GM12865 (cell line): ENCODE measurements around the gene RBM15.

ENCODE experiments used
- DNase-seq: peaks from one replicate; pipeline ENCODE4 v3.0.0; 2010; ENCODE audit warnings: low read depth
- H3K4me3 ChIP-seq: 2 replicates; pipeline ENCODE4 v1.5.1; 2011; ENCODE audit warnings: mild to moderate bottlenecking, low read depth, low read length, control low read depth
- TF ChIP-seq, protein P1 (sequence below): IDR thresholded peaks from 2 replicates; pipeline ENCODE4 v1.5.1; 2011; ENCODE audit warnings: low read length, control low read depth, low read depth, inconsistent platforms; ENCODE audit not compliant: insufficient read depth; ENCODE audit errors: missing control alignments

Gene RBM15

DNA sequence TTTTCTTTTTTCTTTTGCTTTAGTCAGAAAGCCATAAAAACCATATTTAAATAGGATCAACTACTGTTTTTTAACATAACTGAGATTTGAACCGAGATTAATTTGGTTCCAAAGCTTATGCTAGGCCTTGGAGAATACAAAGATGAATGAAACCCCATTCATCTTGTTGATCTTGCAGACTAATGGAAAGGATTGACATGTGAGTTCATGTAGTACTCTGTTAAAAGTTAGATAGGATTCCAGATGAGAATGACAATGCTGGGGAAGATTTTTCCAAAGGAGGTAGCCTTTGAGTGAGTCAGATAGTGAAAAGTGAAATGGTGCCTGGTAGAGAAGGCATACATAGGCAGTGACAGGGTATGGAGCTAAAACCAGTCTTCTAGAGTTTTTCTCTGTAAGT is 22.7 kb downstream of the RBM15 start:
- no peak for DNase-seq
- H3K4me3 ChIP-seq: no peak overlapping the region
- TF ChIP-seq, protein P1, sequence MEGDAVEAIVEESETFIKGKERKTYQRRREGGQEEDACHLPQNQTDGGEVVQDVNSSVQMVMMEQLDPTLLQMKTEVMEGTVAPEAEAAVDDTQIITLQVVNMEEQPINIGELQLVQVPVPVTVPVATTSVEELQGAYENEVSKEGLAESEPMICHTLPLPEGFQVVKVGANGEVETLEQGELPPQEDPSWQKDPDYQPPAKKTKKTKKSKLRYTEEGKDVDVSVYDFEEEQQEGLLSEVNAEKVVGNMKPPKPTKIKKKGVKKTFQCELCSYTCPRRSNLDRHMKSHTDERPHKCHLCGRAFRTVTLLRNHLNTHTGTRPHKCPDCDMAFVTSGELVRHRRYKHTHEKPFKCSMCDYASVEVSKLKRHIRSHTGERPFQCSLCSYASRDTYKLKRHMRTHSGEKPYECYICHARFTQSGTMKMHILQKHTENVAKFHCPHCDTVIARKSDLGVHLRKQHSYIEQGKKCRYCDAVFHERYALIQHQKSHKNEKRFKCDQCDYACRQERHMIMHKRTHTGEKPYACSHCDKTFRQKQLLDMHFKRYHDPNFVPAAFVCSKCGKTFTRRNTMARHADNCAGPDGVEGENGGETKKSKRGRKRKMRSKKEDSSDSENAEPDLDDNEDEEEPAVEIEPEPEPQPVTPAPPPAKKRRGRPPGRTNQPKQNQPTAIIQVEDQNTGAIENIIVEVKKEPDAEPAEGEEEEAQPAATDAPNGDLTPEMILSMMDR: no peak

DNA sequence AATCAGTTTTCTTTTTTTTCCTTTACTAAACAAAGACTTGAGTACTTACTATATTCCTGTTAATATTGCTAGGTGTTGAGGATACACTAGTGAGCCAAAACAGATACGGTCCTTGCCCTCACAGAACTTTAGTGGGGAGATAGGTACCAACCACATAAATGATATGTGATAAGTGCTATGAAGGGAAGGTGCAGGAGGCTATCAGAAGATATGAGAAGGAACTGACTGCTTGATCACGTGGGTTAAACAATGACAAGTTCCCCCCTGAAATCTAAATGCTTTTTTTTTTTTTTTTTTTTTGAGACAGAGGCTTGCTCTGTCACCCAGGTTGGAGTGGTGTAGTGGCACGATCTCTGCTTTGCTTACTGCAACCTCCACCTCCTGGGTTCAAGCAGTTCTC is 25.0 kb downstream of the RBM15 start:
- DNase-seq: no peak
- no peak overlapping the region for H3K4me3 ChIP-seq
- TF ChIP-seq, protein P1: no peak

DNA sequence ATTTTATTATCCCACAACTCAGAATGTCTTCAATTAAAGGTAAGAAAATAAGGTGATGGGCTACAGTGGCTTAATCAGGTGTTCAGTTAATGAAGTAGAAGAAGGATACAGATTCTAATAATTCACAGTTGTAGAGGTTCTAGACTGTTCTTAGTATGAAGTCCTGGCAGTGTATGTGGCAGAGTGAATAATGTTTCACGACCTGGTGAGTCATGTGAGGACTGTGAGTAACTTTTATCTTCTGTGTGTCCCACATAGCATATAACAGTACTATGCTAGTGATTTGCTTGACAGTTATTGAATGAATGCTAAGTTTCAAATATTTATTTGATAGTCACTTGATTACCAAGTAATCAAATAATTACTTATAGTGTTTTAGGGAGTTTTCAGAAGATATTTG is 31.6 kb downstream of the RBM15 start:
- H3K4me3 ChIP-seq: no peak overlapping the region
- TF ChIP-seq, protein P1: no peak
- DNase-seq: no peak

DNA sequence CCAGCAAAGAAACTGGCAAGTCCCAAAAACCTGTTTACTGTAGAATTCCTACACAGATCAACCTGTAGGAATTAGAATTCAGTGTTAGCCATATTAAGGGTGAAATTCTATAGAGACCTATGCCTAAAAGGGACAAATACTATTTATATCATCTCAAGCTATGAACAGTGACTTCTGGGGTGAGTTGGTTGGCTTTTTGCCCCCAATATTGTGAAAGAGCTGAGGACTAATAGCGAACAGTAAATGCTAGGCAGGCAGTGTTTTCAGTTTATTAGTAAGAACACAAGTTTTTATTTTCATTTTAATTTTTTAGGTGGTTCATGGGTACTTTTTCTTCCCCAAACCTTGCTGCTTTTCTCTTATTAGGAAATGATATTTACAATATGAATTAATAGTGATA is 36.3 kb downstream of the RBM15 start:
- TF ChIP-seq, protein P1: no peak
- DNase-seq: no peak

DNA sequence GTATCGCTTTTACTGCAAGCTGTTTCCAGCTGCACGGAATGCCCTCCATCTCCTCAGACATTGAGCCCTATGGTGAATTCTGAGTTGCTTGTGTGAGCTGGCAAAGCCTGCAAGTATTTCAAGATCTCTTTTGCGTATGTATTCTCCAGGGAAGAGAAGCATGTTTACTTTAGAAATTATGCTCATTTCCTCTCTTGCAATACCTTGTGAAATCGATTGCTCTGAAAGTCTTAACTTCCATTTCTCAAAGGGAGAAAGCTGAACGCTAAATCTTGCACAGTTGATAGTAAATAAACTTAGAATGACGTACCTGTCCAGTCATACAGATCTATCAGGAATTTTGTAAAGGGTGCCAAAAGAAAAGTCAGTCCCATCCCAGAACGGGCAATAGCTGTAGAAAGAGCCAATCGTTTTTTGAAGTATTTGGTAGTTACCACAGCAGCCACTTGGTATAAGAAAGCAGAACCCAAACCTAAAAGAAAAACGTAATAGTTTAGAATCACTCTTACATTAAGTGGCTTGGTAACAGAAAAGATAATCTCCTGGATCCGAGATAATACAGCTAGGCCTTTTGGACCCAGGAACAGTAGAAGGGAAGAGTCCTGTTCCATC is 41.6 kb downstream of the RBM15 start:
- no peak overlapping the region for H3K4me3 ChIP-seq
- TF ChIP-seq, protein P1: no peak
- peak; percentile 13 for DNase-seq

More for the DNA sequence above, 36.3 kb downstream of the RBM15 start:
- H3K4me3 ChIP-seq: no peak overlapping the region

DNA sequence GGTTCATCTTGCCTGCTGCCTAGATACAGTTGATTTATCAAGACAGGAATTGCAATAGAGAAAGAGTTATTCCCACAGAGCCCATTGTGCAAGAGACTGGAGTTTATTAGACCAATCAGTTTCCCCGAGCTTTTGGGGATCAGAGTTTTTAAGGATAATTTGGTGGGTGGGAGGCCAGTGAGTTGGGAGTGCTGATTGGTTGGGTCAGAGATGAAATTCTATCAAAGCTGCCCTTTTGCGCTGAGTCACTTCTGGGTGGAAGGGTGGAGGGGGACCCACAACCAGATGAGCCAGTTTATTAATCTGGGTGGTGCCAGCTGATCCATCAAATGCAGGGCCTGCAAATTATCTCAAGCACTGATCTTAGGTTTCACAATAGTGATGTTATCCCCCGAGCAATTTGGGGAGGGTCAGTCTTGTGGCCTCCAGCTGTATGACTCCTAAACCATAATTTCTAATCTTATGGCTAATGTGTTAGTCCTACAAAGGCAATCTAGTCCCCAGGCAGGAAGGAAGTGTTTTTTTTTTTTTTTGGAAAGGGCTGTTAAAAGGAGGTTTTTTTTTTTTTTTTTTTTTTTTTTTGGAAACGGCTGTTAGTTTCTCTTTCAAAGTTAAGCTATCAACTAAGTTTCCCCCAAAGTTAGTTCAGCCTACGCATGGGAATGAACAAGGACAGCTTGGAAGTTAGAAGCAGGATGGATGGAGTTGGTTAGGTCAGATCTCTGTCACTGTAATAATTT is 44.2 kb downstream of the RBM15 start:
- DNase-seq: no peak
- TF ChIP-seq, protein P1: no peak
- H3K4me3 ChIP-seq: no peak overlapping the region
